HG03432 (cell line): ENCODE results near the gene SART1.

ENCODE experiments used
- ATAC-seq: cut with Tn5 transposase; IDR thresholded peaks from one replicate; pipeline ENCODE4 v1.9.1; 2021; ENCODE audit warnings: mild to moderate bottlenecking, moderate library complexity; ENCODE audit not compliant: unreplicated experiment

SART1 gene

GRCh38 chr11:65962141-65962564 is 619 bp downstream of the SART1 start:
- ATAC-seq: no peak

DNA sequence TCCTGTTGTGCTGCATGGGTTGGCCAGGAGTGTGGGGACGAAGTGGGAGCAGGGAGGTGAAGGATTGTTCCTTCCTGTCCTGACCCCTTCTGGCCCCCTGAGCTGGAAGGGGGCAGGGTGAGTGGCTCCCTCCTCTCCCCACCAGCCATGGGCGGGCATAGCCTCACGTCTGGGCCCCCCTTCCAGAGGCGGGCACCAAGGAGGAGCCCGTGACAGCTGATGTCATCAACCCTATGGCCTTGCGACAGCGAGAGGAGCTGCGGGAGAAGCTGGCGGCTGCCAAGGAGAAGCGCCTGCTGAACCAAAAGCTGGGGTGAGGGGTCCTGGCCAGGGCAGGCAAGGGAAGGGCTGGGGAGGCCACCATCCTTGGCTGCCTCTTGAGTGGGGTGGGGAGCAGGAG is 3.4 kb downstream of the SART1 start:
- no peak for ATAC-seq

DNA sequence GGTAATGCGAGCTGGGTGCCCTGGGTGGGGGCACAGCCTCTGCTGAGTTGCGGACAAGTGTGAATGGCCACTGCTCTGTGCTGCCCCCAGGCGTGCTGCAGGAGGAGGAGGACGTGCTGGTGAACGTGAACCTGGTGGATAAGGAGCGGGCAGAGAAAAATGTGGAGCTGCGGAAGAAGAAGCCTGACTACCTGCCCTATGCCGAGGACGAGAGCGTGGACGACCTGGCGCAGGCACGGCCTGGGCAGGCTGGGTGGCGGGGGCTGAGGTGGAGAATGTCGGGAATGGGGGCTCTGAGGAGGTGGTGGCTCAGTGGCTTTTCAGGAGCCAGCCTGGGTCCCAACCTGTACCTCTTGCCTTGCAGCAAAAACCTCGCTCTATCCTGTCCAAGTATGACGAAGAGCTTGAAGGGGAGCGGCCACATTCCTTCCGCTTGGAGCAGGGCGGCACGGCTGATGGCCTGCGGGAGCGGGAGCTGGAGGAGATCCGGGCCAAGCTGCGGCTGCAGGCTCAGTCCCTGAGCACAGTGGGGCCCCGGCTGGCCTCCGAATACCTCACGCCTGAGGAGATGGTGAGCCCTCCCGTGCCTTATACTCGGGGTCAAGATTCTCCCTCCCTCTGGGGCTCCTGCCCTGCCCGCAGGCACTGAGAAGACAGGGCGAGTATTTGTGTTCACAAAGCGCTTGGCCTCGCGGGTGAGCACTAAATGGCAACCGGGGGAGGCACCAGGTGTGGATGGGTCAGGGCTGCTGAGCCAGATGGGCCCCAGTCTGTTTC is 4.6 kb downstream of the SART1 start:
- ATAC-seq: no peak

GRCh38 chr11:65967329-65967934 is 5.9 kb downstream of the SART1 start:
- no peak for ATAC-seq

DNA sequence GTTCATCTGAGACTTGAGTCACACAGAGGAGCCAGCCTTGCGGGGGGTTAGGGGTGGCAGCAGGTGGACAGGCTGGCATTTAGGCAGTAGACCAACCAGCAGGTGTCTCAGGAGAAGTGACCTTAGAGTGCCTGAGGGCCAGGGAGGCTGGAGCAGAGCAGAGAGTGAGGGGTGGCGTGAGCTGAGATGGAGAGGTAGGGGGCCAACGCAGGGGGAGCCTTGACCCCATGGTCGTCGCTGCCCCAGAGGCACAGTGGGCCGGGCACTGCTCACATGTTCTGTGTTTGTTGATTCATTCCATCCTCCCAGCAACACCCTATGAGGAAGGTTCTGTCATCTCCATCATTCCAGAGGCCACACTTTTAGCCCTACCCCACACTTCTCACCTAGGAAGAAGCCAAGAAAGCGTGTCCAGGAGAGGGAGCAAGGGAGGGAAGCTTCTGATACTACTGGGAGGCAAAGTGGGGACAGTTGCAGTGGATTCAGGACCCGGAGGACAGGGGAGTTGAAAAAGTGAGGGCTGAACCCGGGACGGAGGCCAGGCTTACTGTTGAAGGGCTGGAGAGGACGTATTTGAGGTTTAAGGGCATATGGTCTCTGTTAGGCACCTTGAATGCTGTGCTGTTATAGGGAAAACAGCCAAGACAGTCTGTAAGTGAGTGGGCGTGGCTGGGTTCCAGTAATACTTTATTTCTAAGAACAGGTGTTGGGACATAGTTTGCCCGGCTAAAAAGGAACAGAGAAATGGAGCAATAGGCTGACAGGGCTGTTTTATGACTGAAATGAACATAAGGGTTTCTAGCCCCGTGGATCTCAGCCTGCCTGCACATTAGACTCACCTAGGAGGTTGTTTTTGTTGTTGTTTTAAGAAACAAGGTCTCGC is 7.3 kb downstream of the SART1 start:
- ATAC-seq: no peak

DNA sequence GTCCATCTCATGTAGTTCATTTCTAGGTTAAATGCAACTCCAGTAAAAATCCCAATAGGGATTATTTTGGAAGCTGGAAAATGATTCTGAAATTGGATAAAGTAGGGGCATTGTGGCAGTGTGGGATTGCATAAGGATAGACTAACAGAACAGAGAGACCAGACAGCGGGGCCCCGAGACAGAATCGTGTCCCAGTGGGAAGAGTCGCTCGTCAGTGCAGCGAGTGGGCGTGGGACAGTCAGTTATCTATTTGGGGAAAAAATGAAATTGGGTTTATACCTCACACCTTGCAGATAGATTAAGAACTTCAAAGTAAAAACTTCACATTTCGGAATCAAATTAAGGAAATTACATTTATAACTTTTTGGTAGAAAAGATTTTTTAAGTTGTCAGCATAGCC is 10.6 kb downstream of the SART1 start:
- ATAC-seq: no peak

DNA sequence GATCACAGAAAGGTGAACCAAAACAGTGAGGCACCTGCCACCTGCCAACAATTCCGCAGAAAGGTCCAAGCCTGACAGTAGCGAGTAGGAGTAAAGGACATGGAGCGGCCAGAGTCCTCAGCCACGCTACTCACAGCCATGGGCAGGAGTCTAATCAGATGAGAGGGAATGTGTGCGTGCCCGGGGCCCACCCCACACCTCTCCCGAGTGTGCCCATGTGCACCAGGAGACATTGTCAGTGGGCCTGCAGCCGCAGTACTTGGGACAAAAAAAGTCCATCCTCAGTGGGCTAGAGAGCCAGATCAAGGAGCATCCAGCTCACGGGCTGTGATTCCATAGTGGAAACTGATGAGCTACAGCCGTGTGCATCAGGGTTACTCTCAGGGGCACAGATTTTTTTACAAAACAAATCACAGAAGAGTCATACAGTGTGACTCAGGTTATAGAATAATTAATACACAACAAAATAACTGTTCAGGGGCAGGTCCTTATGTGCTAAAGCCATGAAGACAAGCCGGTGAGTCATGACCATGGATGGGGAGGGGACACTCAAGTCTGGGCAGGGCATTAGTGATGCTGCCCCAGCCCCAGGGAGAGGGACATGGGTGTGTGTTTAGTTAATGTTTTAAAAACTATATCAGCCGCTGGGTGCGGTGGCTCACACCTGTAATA is 12.0 kb downstream of the SART1 start:
- no peak for ATAC-seq

- no peak for ATAC-seq
Observed at GRCh38 chr11:65975771-65976170, 14.2 kb downstream of the SART1 start.

DNA sequence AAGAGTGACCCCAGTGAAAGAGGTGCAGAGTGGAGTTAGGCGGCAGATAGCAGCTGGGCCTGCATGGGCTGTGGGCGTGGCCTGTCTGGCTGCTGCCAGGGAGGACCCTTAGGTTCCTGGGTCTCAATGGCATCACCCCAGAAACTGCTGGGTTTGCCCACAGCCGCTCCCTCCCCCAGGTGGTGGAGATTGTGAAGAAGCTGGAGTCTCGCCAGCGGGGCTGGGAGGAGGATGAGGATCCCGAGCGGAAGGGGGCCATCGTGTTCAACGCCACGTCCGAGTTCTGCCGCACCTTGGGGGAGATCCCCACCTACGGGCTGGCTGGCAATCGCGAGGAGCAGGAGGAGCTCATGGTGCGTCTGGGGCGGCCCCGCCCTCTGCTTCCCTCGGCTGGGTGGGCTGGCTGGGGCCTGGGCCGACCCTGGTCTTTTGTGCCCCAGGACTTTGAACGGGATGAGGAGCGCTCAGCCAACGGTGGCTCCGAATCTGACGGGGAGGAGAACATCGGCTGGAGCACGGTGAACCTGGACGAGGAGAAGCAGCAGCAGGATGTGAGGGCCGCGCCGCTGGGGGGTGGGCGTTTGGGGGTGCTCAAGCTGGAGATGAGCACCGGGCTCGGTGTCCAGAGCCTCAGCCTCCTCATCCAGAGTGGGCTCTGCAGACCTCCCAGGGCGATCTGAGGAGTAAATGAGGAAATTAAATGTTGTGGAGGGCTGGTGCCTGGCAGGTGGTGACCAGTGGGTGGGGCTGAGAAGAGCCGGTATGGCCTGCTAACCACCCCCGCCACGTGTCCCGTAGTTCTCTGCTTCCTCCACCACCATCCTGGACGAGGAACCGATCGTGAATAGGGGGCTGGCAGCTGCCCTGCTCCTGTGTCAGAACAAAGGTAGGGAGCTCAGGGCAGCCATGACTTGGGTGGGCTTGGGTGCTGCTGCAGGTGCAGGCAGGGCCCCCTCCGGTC is 15.0 kb downstream of the SART1 start:
- no peak for ATAC-seq

DNA sequence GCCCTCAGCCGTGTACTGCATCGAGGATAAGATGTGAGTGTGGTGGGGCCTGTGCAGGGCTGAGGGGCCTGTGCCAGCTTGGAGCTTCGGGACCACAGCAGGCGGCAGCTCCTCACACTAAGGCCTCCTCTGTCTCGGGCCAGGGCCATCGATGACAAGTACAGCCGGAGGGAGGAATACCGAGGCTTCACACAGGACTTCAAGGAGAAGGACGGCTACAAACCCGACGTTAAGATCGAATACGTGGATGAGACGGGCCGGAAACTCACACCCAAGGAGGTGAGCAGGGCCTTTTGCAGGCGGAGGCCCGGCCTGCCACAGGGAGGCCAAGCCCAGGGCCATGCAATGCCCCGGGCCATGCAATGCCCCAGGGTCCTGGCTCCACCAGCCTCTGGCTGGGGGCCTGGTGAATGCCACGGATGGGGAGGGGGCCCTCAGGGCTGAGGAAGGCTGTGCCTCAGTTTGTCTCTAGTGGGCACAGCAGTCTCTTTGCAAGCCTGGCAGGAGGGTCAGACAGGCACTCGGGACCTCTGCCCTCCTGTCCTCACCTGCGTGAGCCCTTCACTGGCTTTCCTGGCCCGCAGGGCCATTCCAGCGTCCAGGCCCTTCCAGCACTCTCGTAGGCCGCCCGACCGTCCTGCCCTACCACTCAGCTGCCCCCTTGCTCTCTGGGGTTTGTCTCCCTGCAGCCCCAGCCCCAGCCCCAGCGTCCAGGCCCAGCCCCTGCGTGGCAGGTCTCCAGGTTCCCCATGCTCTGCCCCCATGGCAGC is 16.3 kb downstream of the SART1 start:
- no peak for ATAC-seq

DNA sequence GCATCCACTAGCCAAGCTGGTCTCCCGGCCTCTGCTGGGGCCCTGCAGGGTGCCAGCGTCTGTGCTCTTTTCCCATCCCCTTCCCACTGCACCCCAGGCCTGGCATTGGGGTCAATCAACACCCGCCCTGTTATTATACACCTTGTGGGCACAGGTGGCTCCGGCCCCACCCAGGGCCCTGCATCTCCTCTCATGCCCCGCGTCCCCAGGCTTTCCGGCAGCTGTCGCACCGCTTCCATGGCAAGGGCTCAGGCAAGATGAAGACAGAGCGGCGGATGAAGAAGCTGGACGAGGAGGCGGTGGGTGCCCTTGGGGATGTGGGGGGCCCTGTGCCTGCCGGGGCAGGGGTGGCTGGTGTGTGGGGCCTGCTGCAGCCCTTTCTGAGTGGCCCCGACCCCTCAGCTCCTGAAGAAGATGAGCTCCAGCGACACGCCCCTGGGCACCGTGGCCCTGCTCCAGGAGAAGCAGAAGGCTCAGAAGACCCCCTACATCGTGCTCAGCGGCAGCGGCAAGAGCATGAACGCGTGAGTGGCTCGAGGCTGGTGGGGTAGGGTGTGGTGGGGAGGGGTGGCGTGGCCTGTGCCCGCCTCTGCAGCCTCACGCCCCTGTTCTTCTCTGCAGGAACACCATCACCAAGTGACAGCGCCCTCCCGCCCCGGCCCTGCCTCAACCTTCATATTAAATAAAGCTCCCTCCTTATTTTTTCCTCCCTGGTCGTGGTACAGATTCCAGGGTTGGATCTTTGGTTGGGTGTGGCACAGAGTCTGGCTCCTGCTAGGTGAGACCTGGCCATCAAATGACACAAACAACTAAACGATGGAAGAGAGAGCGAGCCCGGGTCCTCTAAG is 17.1 kb downstream of the SART1 start:
- ATAC-seq: no peak

DNA sequence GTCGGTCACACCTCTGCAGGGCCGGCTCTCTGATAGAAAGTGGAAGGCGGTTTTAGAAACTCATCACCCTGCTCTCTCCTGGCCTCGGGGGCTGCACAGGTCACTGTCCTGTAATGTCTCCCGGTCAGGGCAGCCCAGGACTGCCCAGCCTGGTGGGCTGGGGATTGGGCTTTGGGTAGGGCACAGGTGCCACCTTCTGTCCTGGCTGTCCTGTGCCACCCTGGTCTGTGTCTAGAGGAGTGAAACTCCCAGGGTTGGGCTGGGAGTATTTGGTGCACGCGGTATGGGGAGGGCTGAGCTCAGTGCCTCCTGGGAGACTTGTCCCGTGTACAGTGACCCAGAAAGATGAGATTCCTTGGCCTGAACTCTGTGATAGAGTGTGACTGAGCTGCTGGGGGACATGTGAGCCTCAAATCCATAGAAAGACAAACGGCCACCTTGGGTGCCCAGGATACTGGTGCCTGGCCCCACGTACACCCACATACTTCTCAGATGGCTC is 17.8 kb downstream of the SART1 start:
- no peak for ATAC-seq

DNA sequence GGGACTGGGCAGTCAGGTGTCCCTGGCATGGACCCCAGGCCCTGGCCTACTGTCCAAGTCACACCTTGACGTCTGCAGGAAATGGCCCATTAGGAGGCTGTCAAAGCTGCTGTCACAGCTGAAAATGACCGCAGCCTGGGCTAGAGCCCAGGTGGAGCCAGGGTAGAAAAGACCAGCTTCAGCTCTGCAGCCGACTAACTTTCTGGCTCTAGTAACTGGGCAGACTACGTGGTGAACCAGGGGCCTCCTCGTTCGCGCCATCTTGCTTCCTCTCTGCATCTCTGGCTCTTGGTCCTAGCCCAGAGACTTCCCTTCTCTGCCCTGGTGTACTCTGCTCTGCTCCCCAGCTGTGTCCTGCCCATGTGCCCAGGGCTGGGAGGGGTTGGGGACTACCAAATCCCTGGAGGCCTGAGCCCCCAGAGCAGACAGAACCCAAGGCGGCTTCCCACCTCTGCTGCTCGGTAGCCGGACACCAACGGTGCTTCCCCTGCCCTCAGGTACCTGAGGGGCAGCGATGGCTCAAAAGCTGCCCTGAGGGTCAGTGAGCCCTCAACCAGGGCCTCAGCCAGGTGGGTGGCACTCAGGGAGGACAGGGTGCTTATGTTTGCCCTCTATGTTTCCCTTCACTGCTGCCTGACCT is 19.7 kb downstream of the SART1 start:
- no peak for ATAC-seq

DNA sequence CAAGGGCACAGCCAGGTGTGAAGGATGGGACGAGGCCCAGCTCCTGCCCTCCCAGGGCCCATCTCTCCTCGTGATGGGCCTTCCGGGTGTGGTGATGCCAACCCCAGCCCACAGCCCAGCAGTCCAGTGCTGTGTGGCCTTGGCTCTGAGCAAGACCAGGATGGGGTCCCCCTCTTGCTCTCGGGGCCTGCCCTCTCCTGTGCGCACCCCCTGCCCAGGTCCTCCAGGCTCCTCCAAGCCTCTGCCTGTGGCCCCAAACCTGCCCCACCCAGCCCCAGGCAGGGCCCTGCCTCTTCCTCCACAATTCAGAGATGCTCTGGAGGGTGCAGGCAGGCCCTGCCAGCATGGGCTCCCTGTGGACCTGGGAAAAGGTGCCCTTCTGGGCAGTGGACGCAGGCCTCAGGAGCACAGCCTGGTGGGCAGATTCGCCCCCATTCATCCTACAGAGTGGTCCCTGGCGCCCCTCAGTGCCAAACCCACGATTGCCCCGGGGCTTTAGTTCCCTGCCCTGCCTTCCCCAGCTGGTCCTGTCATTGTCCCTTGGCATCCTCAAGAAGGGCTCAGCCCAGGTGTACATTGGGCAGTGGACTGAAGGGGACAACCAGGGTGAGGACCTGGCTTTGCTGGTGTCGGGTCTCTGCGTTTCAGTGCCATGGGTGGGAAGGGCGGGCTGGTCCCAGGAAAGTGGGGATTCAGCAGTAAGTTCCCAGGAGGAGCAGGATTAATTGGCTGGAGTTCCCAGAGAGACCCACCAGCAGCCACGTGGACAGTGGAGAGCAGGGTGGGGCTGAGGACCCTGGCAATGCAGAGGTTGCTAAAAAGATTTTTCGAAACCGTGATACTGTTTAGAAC is 20.7 kb downstream of the SART1 start:
- ATAC-seq: no peak

- ATAC-seq: no peak
Observed at GRCh38 chr11:65982824-65983588, 21.5 kb downstream of the SART1 start.

GRCh38 chr11:65983589-65983987 is 22.1 kb downstream of the SART1 start:
- ATAC-seq: no peak
